ENCODE data around the gene SIPA1L3. TPM values are rescaled to one million over a fixed set of nuclear protein-coding genes. Genes with fewer than 3 reads are reported as not detected.

SIPA1L3 gene
- total RNA-seq, 6 experiments from 2014 or later: 9.1 to 20.4 (median 14.9) TPM

- DNase-seq (no peak), ATAC-seq (no peak)
- WGBS (ENCODE audit: insufficient coverage, low coverage, low lambda C conversion rate, missing lambda C conversion rate): 82% methylated on average over 1 of the region's 1 CpG
- Histone ChIP-seq H3K4me1 (no peaks in the 10 kb centered on the region), H3K9me3 (no peaks in the 10 kb centered on the region), H3K36me3 (no peaks in the 10 kb centered on the region), H3K27ac (no peak overlapping the region), H3K4me3 (no peak overlapping the region), H3K27me3 (no peaks in the 10 kb centered on the region)
- intact Hi-C loops (cut with DNase I): no loop called here
- no peak for TF ChIP-seq POLR2A (IDR thresholded peaks at IDR 0.05)
- TF ChIP-seq, protein P1, sequence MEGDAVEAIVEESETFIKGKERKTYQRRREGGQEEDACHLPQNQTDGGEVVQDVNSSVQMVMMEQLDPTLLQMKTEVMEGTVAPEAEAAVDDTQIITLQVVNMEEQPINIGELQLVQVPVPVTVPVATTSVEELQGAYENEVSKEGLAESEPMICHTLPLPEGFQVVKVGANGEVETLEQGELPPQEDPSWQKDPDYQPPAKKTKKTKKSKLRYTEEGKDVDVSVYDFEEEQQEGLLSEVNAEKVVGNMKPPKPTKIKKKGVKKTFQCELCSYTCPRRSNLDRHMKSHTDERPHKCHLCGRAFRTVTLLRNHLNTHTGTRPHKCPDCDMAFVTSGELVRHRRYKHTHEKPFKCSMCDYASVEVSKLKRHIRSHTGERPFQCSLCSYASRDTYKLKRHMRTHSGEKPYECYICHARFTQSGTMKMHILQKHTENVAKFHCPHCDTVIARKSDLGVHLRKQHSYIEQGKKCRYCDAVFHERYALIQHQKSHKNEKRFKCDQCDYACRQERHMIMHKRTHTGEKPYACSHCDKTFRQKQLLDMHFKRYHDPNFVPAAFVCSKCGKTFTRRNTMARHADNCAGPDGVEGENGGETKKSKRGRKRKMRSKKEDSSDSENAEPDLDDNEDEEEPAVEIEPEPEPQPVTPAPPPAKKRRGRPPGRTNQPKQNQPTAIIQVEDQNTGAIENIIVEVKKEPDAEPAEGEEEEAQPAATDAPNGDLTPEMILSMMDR (IDR thresholded peaks at IDR 0.05): no peak
Measured at GRCh38 chr19:37885392-37885791, 21.6 kb upstream of the SIPA1L3 start.

- no peaks in the 10 kb centered on the region for H3K27me3 ChIP-seq
- intact Hi-C loops (cut with DNase I): no loop called here
- no peak for TF ChIP-seq POLR2A (IDR thresholded peaks at IDR 0.05)
- TF ChIP-seq, protein P1 (IDR thresholded peaks at IDR 0.05): no peak
- H3K4me1 ChIP-seq: no peaks in the 10 kb centered on the region
- DNase-seq: no peak
- no peak overlapping the region for H3K27ac ChIP-seq
- no peaks in the 10 kb centered on the region for H3K9me3 ChIP-seq
- no peak overlapping the region for H3K4me3 ChIP-seq
- WGBS (ENCODE audit: insufficient coverage, low coverage, low lambda C conversion rate, missing lambda C conversion rate): 57% methylated on average over 1 of the region's 1 CpG
- ATAC-seq: no peak
- no peaks in the 10 kb centered on the region for H3K36me3 ChIP-seq
Measured at GRCh38 chr19:37886571-37886970, 20.4 kb upstream of the SIPA1L3 start.

DNA sequence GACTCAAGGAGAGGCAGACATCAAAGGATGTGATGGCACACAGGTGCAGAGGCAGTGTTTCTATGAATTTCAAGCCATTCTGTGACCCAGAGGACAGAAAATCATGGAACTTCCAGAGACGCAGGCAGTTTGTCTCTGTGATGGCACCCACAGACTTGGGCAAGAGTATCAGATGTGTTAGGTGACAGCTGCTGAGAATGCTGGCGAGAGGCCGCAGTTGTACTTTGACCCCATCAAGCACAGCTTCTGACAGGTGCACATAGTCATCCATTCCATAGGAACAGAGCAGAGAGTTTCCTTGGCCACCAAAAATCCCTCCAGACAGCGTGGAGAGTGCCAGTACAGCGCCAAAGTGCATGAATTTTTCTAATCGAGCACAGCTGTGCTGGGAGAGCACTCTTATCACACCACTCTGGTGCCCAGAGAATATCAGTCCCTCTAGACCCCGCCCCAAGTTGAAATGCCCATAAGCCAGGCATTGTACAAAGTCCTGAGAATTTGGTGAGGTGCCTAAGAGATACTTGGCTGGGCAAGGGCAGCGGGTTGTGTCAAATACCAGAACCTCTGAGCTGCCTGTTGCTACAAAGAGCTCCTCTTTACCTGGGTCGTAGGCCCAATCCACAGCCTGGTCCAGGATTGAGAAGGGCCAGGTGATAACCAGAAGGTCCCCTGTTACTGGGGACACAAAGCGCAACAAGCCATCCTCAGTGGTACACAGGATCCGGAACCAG lies 13.0 kb upstream of the SIPA1L3 start:
- Histone ChIP-seq H3K4me1 (no peaks in the 10 kb centered on the region), H3K36me3 (no peaks in the 10 kb centered on the region), H3K27ac (no peak overlapping the region), H3K27me3 (no peaks in the 10 kb centered on the region), H3K4me3 (no peak overlapping the region), H3K9me3 (no peaks in the 10 kb centered on the region)
- ATAC-seq: no peak
- DNase-seq: no peak
- WGBS (ENCODE audit: insufficient coverage, low coverage, low lambda C conversion rate, missing lambda C conversion rate): 88% methylated on average over 3 of the region's 11 CpGs
- intact Hi-C loops (cut with DNase I): loop anchor here (10.0 kb wide), 2 partner anchors 331 to 341 kb away; partner anchors contain the start of gene DPF1 (in 1 of the 2)
- TF ChIP-seq, protein P1 (IDR thresholded peaks at IDR 0.05): no peak
- no peak for TF ChIP-seq POLR2A (IDR thresholded peaks at IDR 0.05)

DNA sequence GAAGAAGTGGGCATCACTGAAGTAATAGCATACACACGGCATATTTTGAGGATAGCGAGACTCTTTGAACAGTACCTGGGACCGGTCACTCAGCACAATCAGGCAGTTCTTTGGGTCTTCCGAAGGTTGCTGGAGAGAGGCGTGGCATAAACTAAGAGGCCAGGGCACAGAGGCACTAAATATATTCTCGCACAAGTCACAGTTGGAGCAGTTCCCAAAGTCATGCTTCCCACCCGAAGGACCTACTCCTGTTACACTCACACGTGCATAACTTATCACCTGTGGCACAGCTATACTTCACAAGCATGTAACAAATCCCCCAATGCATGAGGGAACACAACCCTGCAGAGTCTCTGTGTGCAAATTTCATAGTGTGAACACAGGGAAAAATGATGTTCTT lies 10.8 kb upstream of the SIPA1L3 start:
- H3K4me3 ChIP-seq: no peak overlapping the region
- ATAC-seq (no peak), DNase-seq (no peak)
- no peaks in the 10 kb centered on the region for H3K27me3 ChIP-seq
- no peak overlapping the region for H3K27ac ChIP-seq
- intact Hi-C loops (cut with DNase I): loop anchor here (10.0 kb wide), 2 partner anchors 329 to 339 kb away; partner anchors contain the start of gene DPF1 (in 1 of the 2)
- no peak for TF ChIP-seq POLR2A (IDR thresholded peaks at IDR 0.05)
- TF ChIP-seq, protein P1 (IDR thresholded peaks at IDR 0.05): no peak
- WGBS (ENCODE audit: insufficient coverage, low coverage, low lambda C conversion rate, missing lambda C conversion rate): 100% methylated on average over 1 of the region's 8 CpGs
- H3K4me1 ChIP-seq: no peaks in the 10 kb centered on the region
- no peaks in the 10 kb centered on the region for H3K9me3 ChIP-seq
- no peaks in the 10 kb centered on the region for H3K36me3 ChIP-seq
